NB4 (cell line): ENCODE data around the gene MRPS16.

Source experiments
- DNase-seq: peaks from one replicate; pipeline ENCODE4 v3.0.0; 2010; ENCODE audit warnings: low read depth
- H3K4me3 ChIP-seq: one replicate; pipeline ENCODE4 v1.5.1; 2011; ENCODE audit warnings: mild to moderate bottlenecking, low read depth, low read length, moderate library complexity
- CTCF ChIP-seq: IDR thresholded peaks from one replicate; pipeline ENCODE4 v1.5.1; 2012; ENCODE audit warnings: low read depth, low read length
- MAX ChIP-seq: IDR thresholded peaks from 2 replicates; pipeline ENCODE4 v1.6.1; 2011; ENCODE audit warnings: low read depth, low read length
- MYC ChIP-seq: IDR thresholded peaks from 2 replicates; pipeline ENCODE4 v1.6.1; 2011; ENCODE audit warnings: low read depth, low read length
- POLR2A ChIP-seq: IDR thresholded peaks from 2 replicates; pipeline ENCODE4 v1.6.1; 2011; ENCODE audit warnings: mild to moderate bottlenecking; ENCODE audit not compliant: insufficient read length; ENCODE audit errors: extremely low read depth

The MRPS16 gene

GRCh38 chr10:73232887-73233286, 19.6 kb downstream of the MRPS16 start:
- DNase-seq: peak; percentile 51
- no peak overlapping the region for H3K4me3 ChIP-seq
- TF ChIP-seq POLR2A: no peak
- peak; percentile 41 for TF ChIP-seq CTCF

- no peak overlapping the region for H3K4me3 ChIP-seq
- DNase-seq: peak; percentile 48
- TF ChIP-seq POLR2A (no peak), MAX (no peak), MYC (no peak), CTCF (no peak)
These were observed 22.9 kb downstream of the MRPS16 start for GRCh38 chr10:73229567-73229966.

GRCh38 chr10:73228247-73228646, 24.2 kb downstream of the MRPS16 start:
- TF ChIP-seq POLR2A: no peak
- TF ChIP-seq MYC: peak; percentile 66
- no peak for TF ChIP-seq CTCF
- TF ChIP-seq MAX: peak; percentile 56; the same call in 1 of the 2 replicates
- no peak overlapping the region for H3K4me3 ChIP-seq
- peak; percentile 61 for DNase-seq

GRCh38 chr10:73226663-73227062, 25.8 kb downstream of the MRPS16 start:
- H3K4me3 ChIP-seq: no peak overlapping the region
- TF ChIP-seq POLR2A (no peak), MYC (no peak), MAX (no peak), CTCF (no peak)
- DNase-seq: no peak

GRCh38 chr10:73225518-73225917, 26.9 kb downstream of the MRPS16 start:
- DNase-seq: no peak
- TF ChIP-seq MYC: no peak
- no peak for TF ChIP-seq CTCF
- no peak for TF ChIP-seq MAX
- no peak for TF ChIP-seq POLR2A
- H3K4me3 ChIP-seq: no peak overlapping the region

- H3K4me3 ChIP-seq: no peak overlapping the region
- TF ChIP-seq MAX (no peak), POLR2A (no peak), CTCF (no peak), MYC (no peak)
- no peak for DNase-seq
These were observed 31.5 kb downstream of the MRPS16 start for GRCh38 chr10:73220989-73221388.
